HEK293 (cell line): ENCODE measurements around the gene DSTN.

Source experiments
- CTCF ChIA-PET: fragments of 350-600 bp; formaldehyde crosslinking; extraction: SDS; loops from one replicate; lab custom pipeline; 2021; ENCODE audit warnings: antibody characterized with exemption; lab: Yijun Ruan, JAX
- POLR2A ChIA-PET: fragments of 300-600 bp; formaldehyde crosslinking; extraction: SDS; loops from one replicate; lab custom pipeline; 2020; ENCODE audit warnings: antibody characterized with exemption, inconsistent platforms; lab: Yijun Ruan, JAX
- H3K27ac ChIP-seq: fragments of 200-500 bp; sonication (Bioruptor generic); 2 replicates; pipeline ENCODE4 v1.5.1; 2014; ENCODE audit warnings: low read depth, low read length, control low read depth, inconsistent platforms; ENCODE audit errors: extremely low read depth
- H3K36me3 ChIP-seq, 2 experiments: fragments of 200-500 bp in 1 of 2; sonication (Bioruptor generic) in 1 of 2; 1 replicate in 1 of 2; 2 replicates in 1 of 2; pipeline ENCODE4 v1.5.1; 2014 to 2017; ENCODE audit warnings: inconsistent platforms in 2 of 2, low read length in 2 of 2; ENCODE audit not compliant: control insufficient read depth in 2 of 2, insufficient read depth in 1 of 2
- H3K4me1 ChIP-seq: fragments of 200-500 bp; sonication (Bioruptor generic); 2 replicates; pipeline ENCODE4 v1.5.1; 2014; ENCODE audit warnings: mild to moderate bottlenecking, low read length, inconsistent platforms; ENCODE audit not compliant: control insufficient read depth, insufficient read depth
- H3K4me3 ChIP-seq: 2 replicates; pipeline ENCODE4 v1.5.1; 2011; ENCODE audit warnings: low read depth, mild to moderate bottlenecking, control low read depth, low read length, moderate library complexity
- H3K9me3 ChIP-seq: fragments of 200-500 bp; sonication (Bioruptor generic); 2 replicates; pipeline ENCODE4 v1.5.1; 2014; ENCODE audit warnings: low read depth, low read length, inconsistent platforms; ENCODE audit not compliant: control insufficient read depth, insufficient read depth
- MEIS1 ChIP-seq: sonication (generic); formaldehyde crosslinking; IDR thresholded peaks from 2 replicates; pipeline ENCODE4 v1.8.1; 2022; ENCODE audit warnings: missing genetic modification reagents, mild to moderate bottlenecking, borderline replicate concordance
- OSR2 ChIP-seq: fragments of 450-650 bp; formaldehyde crosslinking; IDR thresholded peaks from 2 replicates; pipeline ENCODE4 v1.5.1; 2016; ENCODE audit warnings: missing biosample characterization, missing genetic modification characterization
- OVOL3 ChIP-seq: fragments of 450-650 bp; formaldehyde crosslinking; IDR thresholded peaks from 2 replicates; pipeline ENCODE4 v1.5.1; 2016; ENCODE audit warnings: missing biosample characterization, missing genetic modification characterization
- SP3 ChIP-seq: fragments of 450-650 bp; formaldehyde crosslinking; IDR thresholded peaks from 2 replicates; pipeline ENCODE4 v1.5.1; 2016; ENCODE audit warnings: missing biosample characterization, missing genetic modification characterization
- ZBTB17 ChIP-seq: fragments of 450-650 bp; formaldehyde crosslinking; IDR thresholded peaks from 2 replicates; pipeline ENCODE4 v1.5.1; 2016; ENCODE audit warnings: missing biosample characterization, missing genetic modification characterization
- ZFHX2 ChIP-seq: fragments of 450-650 bp; formaldehyde crosslinking; conservative IDR thresholded peaks from 2 replicates; pipeline ENCODE4 v1.5.1; 2016; ENCODE audit warnings: missing biosample characterization, missing genetic modification characterization
- ZFP37 ChIP-seq: fragments of 450-650 bp; formaldehyde crosslinking; IDR thresholded peaks from 2 replicates; pipeline ENCODE4 v1.5.1; 2016; ENCODE audit warnings: missing biosample characterization, missing genetic modification characterization
- ZIC2 ChIP-seq: fragments of 450-650 bp; formaldehyde crosslinking; IDR thresholded peaks from 2 replicates; pipeline ENCODE4 v1.5.1; 2016; ENCODE audit warnings: missing biosample characterization, missing genetic modification characterization
- ZNF19 ChIP-seq: fragments of 450-650 bp; formaldehyde crosslinking; IDR thresholded peaks from 2 replicates; pipeline ENCODE4; 2016; ENCODE audit warnings: missing biosample characterization, missing genetic modification characterization, low read depth
- ZNF239 ChIP-seq: fragments of 450-650 bp; formaldehyde crosslinking; IDR thresholded peaks from 2 replicates; pipeline ENCODE4 v1.5.1; 2016; ENCODE audit warnings: missing biosample characterization, missing genetic modification characterization
- ZNF280D ChIP-seq: fragments of 450-650 bp; formaldehyde crosslinking; IDR thresholded peaks from 2 replicates; pipeline ENCODE4 v1.5.1; 2016; ENCODE audit warnings: missing biosample characterization, missing genetic modification characterization
- ZNF544 ChIP-seq: fragments of 450-650 bp; formaldehyde crosslinking; IDR thresholded peaks from 2 replicates; pipeline ENCODE4 v1.5.0; 2017; ENCODE audit warnings: missing biosample characterization, missing genetic modification characterization
- ZNF555 ChIP-seq: fragments of 450-650 bp; formaldehyde crosslinking; conservative IDR thresholded peaks from 2 replicates; pipeline ENCODE4 v1.5.1; 2017; ENCODE audit warnings: missing biosample characterization, mild to moderate bottlenecking, missing genetic modification characterization, inconsistent platforms
- ZNF677 ChIP-seq: fragments of 450-650 bp; IDR thresholded peaks from 2 replicates; pipeline ENCODE4 v1.5.0; 2018; ENCODE audit warnings: missing biosample characterization, mild to moderate bottlenecking, missing genetic modification characterization, moderate library complexity
- ZNF707 ChIP-seq: fragments of 450-650 bp; formaldehyde crosslinking; IDR thresholded peaks from 2 replicates; pipeline ENCODE4 v1.5.1; 2016; ENCODE audit warnings: missing biosample characterization, missing genetic modification characterization
- ZNF837 ChIP-seq: fragments of 450-650 bp; formaldehyde crosslinking; IDR thresholded peaks from 2 replicates; pipeline ENCODE4 v1.5.1; 2016; ENCODE audit warnings: missing biosample characterization, missing genetic modification characterization
- TF ChIP-seq, protein P1 (sequence below): fragments of 450-650 bp; formaldehyde crosslinking; IDR thresholded peaks from 2 replicates; pipeline ENCODE4 v1.5.1; 2016; ENCODE audit warnings: missing biosample characterization, missing genetic modification characterization
- TF ChIP-seq, protein P2 (sequence below): fragments of 450-650 bp; formaldehyde crosslinking; IDR thresholded peaks from 2 replicates; pipeline ENCODE4 v1.5.1; 2016; ENCODE audit warnings: missing biosample characterization, missing genetic modification characterization, borderline replicate concordance
- TF ChIP-seq, protein P3 (sequence below): fragments of 450-650 bp; formaldehyde crosslinking; IDR thresholded peaks from 2 replicates; pipeline ENCODE4 v1.5.1; 2016; ENCODE audit warnings: missing biosample characterization, missing genetic modification characterization

Gene DSTN

GRCh38 chr20:17615645-17616479 is 46.0 kb downstream of the DSTN start:
- Histone ChIP-seq H3K27ac (no peak overlapping the region), H3K36me3 (peaks cover 0 to 59% of the 10 kb centered on the region in 2 experiments; a peak in 1 of 3 replicates), H3K4me1 (no peaks in the 10 kb centered on the region), H3K9me3 (no peaks in the 10 kb centered on the region), H3K4me3 (no peak overlapping the region)
- CTCF ChIA-PET, result interaction anchor here (0.6 to 3.5 kb wide), 5 partner anchors 67 to 111 kb away, joined by 3 to 18 read pairs (median 8); no protein-coding TSS in a partner anchor
- POLR2A ChIA-PET, result interaction anchor here (0.5 to 0.6 kb wide), 3 partner anchors 52 to 379 kb away, joined by 3 to 5 read pairs (median 5); no protein-coding TSS in a partner anchor
- no peak for TF ChIP-seq ZNF837 (tag by site-specific recombination)
- TF ChIP-seq, protein P1, sequence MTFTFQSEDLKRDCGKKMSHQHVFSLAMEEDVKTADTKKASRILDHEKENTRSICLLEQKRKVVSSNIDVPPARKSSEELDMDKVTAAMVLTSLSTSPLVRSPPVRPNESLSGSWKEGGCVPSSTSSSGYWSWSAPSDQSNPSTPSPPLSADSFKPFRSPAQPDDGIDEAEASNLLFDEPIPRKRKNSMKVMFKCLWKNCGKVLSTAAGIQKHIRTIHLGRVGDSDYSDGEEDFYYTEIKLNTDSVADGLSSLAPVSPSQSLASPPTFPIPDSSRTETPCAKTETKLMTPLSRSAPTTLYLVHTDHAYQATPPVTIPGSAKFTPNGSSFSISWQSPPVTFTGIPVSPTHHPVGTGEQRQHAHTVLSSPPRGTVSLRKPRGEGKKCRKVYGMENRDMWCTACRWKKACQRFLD (tag by site-specific recombination), result no peak
- TF ChIP-seq ZNF19 (tag by site-specific recombination), result no peak
- no peak for TF ChIP-seq ZIC2 (tag by site-specific recombination)
- TF ChIP-seq ZFHX2 (tag by site-specific recombination), result no peak
- no peak for TF ChIP-seq ZFP37
- no peak for TF ChIP-seq MEIS1 (CRISPR knock-in tag)

DNA sequence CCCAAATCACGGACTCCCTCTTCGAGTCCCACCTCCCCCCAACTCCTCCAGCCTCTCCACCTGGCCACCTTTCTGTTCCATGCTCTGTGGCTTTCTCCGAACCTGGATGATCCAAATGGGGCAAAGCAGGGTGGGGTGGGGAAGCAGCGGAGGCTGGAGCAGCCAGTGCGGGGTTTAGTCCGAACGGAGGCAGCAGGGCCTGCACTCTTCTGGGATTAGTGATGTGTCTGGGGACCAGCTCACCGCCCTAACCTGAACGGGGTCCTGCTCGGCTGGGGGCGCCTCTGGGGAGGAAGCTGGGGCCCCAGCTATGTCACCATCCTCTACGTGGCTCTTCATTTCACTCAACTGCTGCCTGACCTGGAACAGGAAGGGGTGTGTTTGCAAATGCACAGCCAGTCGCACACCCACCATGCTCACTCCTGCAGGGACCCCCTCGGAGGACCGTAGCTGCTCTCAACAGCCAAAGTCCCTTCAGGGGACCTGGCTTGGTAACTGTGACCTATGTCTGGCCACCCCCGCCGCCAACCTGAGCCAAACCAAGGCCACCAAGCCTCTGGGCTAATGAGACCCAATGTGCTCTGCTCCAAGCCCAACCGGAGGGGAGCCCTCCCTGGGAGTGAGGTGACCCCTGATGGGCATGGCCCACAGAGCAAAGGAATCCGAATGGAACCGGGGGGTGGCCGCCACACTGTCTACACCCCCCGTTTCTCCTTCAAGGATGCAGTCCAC is 46.8 kb downstream of the DSTN start:
- H3K27ac ChIP-seq, result no peak overlapping the region
- ChIA-PET CTCF (interaction anchor here (0.5 to 3.5 kb wide), 10 partner anchors 12 to 310 kb away, joined by 3 to 18 read pairs (median 4); no protein-coding TSS in a partner anchor), POLR2A (interaction anchor here (0.5 kb wide), 1 partner anchor 53 kb away, joined by 3 read pairs; no protein-coding TSS in a partner anchor)
- no peak overlapping the region for H3K4me3 ChIP-seq
- H3K4me1 ChIP-seq, result no peaks in the 10 kb centered on the region
- peaks cover 0 to 65% of the 10 kb centered on the region in 2 experiments; a peak in 1 of 3 replicates for H3K36me3 ChIP-seq
- H3K9me3 ChIP-seq, result no peaks in the 10 kb centered on the region
- TF ChIP-seq, protein P2, sequence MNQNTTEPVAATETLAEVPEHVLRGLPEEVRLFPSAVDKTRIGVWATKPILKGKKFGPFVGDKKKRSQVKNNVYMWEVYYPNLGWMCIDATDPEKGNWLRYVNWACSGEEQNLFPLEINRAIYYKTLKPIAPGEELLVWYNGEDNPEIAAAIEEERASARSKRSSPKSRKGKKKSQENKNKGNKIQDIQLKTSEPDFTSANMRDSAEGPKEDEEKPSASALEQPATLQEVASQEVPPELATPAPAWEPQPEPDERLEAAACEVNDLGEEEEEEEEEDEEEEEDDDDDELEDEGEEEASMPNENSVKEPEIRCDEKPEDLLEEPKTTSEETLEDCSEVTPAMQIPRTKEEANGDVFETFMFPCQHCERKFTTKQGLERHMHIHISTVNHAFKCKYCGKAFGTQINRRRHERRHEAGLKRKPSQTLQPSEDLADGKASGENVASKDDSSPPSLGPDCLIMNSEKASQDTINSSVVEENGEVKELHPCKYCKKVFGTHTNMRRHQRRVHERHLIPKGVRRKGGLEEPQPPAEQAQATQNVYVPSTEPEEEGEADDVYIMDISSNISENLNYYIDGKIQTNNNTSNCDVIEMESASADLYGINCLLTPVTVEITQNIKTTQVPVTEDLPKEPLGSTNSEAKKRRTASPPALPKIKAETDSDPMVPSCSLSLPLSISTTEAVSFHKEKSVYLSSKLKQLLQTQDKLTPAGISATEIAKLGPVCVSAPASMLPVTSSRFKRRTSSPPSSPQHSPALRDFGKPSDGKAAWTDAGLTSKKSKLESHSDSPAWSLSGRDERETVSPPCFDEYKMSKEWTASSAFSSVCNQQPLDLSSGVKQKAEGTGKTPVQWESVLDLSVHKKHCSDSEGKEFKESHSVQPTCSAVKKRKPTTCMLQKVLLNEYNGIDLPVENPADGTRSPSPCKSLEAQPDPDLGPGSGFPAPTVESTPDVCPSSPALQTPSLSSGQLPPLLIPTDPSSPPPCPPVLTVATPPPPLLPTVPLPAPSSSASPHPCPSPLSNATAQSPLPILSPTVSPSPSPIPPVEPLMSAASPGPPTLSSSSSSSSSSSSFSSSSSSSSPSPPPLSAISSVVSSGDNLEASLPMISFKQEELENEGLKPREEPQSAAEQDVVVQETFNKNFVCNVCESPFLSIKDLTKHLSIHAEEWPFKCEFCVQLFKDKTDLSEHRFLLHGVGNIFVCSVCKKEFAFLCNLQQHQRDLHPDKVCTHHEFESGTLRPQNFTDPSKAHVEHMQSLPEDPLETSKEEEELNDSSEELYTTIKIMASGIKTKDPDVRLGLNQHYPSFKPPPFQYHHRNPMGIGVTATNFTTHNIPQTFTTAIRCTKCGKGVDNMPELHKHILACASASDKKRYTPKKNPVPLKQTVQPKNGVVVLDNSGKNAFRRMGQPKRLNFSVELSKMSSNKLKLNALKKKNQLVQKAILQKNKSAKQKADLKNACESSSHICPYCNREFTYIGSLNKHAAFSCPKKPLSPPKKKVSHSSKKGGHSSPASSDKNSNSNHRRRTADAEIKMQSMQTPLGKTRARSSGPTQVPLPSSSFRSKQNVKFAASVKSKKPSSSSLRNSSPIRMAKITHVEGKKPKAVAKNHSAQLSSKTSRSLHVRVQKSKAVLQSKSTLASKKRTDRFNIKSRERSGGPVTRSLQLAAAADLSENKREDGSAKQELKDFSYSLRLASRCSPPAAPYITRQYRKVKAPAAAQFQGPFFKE (tag by site-specific recombination), result no peak
- no peak for TF ChIP-seq MEIS1 (CRISPR knock-in tag)
- no peak for TF ChIP-seq SP3 (tag by site-specific recombination)
- TF ChIP-seq ZNF544 (tag by site-specific recombination), result no peak
- no peak for TF ChIP-seq OVOL3 (tag by site-specific recombination)
- no peak for TF ChIP-seq ZNF239 (tag by site-specific recombination)
- no peak for TF ChIP-seq ZNF555 (tag by site-specific recombination)
- no peak for TF ChIP-seq ZNF677 (tag by site-specific recombination)
- TF ChIP-seq OSR2 (tag by site-specific recombination), result no peak
- no peak for TF ChIP-seq ZBTB17 (tag by site-specific recombination)
- TF ChIP-seq ZNF280D, result no peak
- no peak for TF ChIP-seq ZNF707 (tag by site-specific recombination)
- TF ChIP-seq, protein P3, sequence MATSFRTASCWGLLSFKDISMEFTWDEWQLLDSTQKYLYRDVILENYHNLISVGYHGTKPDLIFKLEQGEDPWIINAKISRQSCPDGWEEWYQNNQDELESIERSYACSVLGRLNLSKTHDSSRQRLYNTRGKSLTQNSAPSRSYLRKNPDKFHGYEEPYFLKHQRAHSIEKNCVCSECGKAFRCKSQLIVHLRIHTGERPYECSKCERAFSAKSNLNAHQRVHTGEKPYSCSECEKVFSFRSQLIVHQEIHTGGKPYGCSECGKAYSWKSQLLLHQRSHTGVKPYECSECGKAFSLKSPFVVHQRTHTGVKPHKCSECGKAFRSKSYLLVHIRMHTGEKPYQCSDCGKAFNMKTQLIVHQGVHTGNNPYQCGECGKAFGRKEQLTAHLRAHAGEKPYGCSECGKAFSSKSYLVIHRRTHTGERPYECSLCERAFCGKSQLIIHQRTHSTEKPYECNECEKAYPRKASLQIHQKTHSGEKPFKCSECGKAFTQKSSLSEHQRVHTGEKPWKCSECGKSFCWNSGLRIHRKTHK (tag by site-specific recombination), result no peak
